Kidney (tissue), 14 donors: ENCODE data around the gene DISC1. TPM values are rescaled to one million over a fixed set of nuclear protein-coding genes. Genes with fewer than 3 reads are reported as not detected.

ENCODE experiments used
- DNase-seq, 5 donors: peaks; one replicate each; pipeline ENCODE4 v3.0.0-alpha.2; 2013 to 2020
- FAIRE-seq: peaks from 2 replicates; lab custom pipeline; 2012; peaks lifted over from hg19 to GRCh38; lab: Jason Lieb, UNC
- H3K27ac ChIP-seq, 2 donors: one replicate each; pipeline ENCODE4 v1.7.0; 2013; ENCODE audit warnings: low read depth in 2 of 2, low read length in 2 of 2, inconsistent platforms in 1 of 2
- H3K27me3 ChIP-seq: one replicate; pipeline ENCODE4 v1.7.1; 2013; ENCODE audit warnings: low read length, inconsistent platforms; ENCODE audit not compliant: control insufficient read depth, insufficient read depth
- H3K36me3 ChIP-seq, 3 donors: one replicate each; pipeline versions ENCODE4 v1.7.0 to v1.7.1; 2013; ENCODE audit warnings: low read length in 3 of 3, control low read depth in 1 of 3, inconsistent platforms in 1 of 3; ENCODE audit not compliant: insufficient read depth in 3 of 3, control insufficient read depth in 2 of 3
- H3K4me1 ChIP-seq, 3 donors: one replicate each; pipeline versions ENCODE4 v1.7.0 to v1.7.1; 2013; ENCODE audit warnings: low read length in 3 of 3, inconsistent platforms in 1 of 3, low read depth in 1 of 3; ENCODE audit not compliant: control insufficient read depth in 2 of 3, insufficient read depth in 2 of 3
- H3K4me3 ChIP-seq, 3 donors: one replicate each; pipeline versions ENCODE4 v1.7.0 to v1.8.1; 2013; ENCODE audit warnings: low read length in 3 of 3, control low read depth in 1 of 3, inconsistent platforms in 1 of 3
- H3K9ac ChIP-seq, 3 donors: one replicate each; pipeline versions ENCODE4 v1.7.0 to v1.7.1; 2013; ENCODE audit warnings: low read length in 3 of 3, control low read depth in 1 of 3, inconsistent platforms in 1 of 3
- H3K9me3 ChIP-seq, 3 donors: one replicate each; pipeline versions ENCODE4 v1.7.0 to v1.7.1; 2013; ENCODE audit warnings: low read length in 3 of 3, control low read depth in 1 of 3, inconsistent platforms in 1 of 3; ENCODE audit not compliant: control insufficient read depth in 2 of 3, insufficient read depth in 1 of 3
- intact Hi-C: fragments of 100-400 bp; cut with DNase I; formaldehyde crosslinking; loops from one replicate; pipeline ENCODE4 v1.11.1; 2022
- polyA plus RNA-seq: library from polyadenylated mRNA; stranded (reverse); fragments of 350-450 nt; fragmentation: Illumina TruSeq; extraction: RNeasy Lipid Tissue Mini Kit (QIAGEN cat#74804); gene quantifications from one replicate; pipeline ENCODE4 v1.2.3, GENCODE V29; 2014; ENCODE audit warnings: low read depth, low replicate concordance; ENCODE audit not compliant: insufficient read depth
- total RNA-seq: library from RNA; stranded (reverse); fragmentation: NEBNext Ultra II Directional; extraction: Animal tissue kit (Norgen Biotek cat#: 25700); gene quantifications from one replicate; pipeline ENCODE4 v1.2.1, GENCODE V29; 2021
- TF ChIP-seq, protein P1 (sequence below): IDR thresholded peaks from 3 replicates; pipeline ENCODE4 v1.5.1; 2012; ENCODE audit warnings: mild to moderate bottlenecking, moderate library complexity, borderline replicate concordance; ENCODE audit not compliant: insufficient read depth; ENCODE audit errors: extremely low read depth
- donor health status: control.
- donor health status: control.
- donor health status: control.
- donor health status: control.
- donor health status: control.
- donor health status: DM: yes; HTN: yes; CAD: no.
- donor health status: Normal renal cell carcinoma (clear cell type).

DISC1 gene
- total and polyA plus RNA-seq, 2 donors from 2014 or later: 0.80 to 15.9 TPM

DNA sequence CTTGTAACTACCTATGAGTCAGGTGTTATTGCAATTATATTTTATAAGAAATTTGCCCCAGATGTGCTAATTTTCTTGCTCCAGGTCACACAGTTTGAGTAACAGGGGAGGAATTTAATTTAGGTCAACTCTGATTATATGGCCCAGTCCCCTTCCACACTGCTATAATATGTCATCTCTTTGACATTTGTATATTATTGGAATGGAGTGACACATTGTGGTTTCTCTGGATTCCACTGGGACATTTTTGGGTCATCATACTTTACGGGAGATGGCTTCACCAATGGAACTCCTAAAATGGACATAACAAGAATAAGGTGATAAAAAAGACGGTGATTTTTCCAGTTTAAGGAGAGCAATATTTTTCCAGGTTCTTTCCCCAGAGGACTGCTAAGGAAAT, 191.2 kb downstream of the DISC1 start:
- Histone ChIP-seq H3K27ac (no peak overlapping the region), H3K4me3 (no peak overlapping the region), H3K4me1 (no peaks in the 10 kb centered on the region), H3K27me3 (no peaks in the 10 kb centered on the region), H3K9me3 (no peaks in the 10 kb centered on the region), H3K36me3 (no peaks in the 10 kb centered on the region), H3K9ac (no peak overlapping the region)
- TF ChIP-seq, protein P1, sequence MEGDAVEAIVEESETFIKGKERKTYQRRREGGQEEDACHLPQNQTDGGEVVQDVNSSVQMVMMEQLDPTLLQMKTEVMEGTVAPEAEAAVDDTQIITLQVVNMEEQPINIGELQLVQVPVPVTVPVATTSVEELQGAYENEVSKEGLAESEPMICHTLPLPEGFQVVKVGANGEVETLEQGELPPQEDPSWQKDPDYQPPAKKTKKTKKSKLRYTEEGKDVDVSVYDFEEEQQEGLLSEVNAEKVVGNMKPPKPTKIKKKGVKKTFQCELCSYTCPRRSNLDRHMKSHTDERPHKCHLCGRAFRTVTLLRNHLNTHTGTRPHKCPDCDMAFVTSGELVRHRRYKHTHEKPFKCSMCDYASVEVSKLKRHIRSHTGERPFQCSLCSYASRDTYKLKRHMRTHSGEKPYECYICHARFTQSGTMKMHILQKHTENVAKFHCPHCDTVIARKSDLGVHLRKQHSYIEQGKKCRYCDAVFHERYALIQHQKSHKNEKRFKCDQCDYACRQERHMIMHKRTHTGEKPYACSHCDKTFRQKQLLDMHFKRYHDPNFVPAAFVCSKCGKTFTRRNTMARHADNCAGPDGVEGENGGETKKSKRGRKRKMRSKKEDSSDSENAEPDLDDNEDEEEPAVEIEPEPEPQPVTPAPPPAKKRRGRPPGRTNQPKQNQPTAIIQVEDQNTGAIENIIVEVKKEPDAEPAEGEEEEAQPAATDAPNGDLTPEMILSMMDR: no peak
- FAIRE-seq (no peak), DNase-seq (no peak)
- intact Hi-C loops: no loop called here

DNA sequence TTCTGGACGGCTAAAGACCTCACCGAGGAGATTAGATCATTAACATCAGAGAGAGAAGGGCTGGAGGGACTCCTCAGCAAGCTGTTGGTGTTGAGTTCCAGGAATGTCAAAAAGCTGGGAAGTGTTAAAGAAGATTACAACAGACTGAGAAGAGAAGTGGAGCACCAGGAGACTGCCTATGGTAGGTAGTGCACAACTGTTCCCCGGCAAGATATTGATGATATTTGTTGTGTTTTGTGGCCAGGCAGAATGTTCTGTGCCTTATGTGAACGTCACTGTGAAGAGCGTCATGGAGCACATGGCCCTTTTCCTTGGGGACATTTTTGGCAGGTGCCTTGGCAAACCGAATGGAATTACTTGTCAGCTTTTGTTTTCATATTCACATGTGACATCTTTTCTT, 191.7 kb downstream of the DISC1 start:
- TF ChIP-seq, protein P1: no peak

DNA sequence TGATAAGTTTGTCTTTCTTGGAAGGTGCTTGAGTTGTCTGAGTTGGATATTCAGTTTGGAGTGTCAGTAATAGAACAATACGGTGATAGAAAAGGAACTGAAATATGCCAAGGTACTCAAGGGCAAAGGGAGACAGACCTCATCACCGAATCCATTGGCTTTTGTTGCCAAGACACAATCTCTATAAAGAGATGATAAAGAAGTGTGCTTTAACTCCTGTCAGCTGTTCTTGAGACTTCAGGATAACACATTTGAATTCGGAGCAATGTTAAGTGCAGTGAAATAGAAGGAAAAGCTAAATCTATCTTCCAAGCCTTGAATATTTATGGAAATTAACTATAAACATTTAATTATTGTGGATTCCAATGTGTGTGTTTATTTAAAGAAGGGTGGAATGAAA, 194.7 kb downstream of the DISC1 start:
- no peaks in the 10 kb centered on the region for H3K4me1 ChIP-seq
- H3K9ac ChIP-seq: no peak overlapping the region
- H3K27me3 ChIP-seq: no peaks in the 10 kb centered on the region
- intact Hi-C loops: no loop called here
- TF ChIP-seq, protein P1: no peak
- no peaks in the 10 kb centered on the region for H3K36me3 ChIP-seq
- H3K27ac ChIP-seq: no peak overlapping the region
- H3K9me3 ChIP-seq: no peaks in the 10 kb centered on the region
- no peak overlapping the region for H3K4me3 ChIP-seq
- DNase-seq: no peak
- no peak for FAIRE-seq

More for the DNA sequence above, 191.7 kb downstream of the DISC1 start:
- Histone ChIP-seq H3K9me3 (no peaks in the 10 kb centered on the region), H3K36me3 (no peaks in the 10 kb centered on the region), H3K4me1 (no peaks in the 10 kb centered on the region), H3K27me3 (no peaks in the 10 kb centered on the region), H3K27ac (no peak overlapping the region), H3K4me3 (no peak overlapping the region), H3K9ac (no peak overlapping the region)
- intact Hi-C loops: no loop called here
- DNase-seq (no peak), FAIRE-seq (no peak)

DNA sequence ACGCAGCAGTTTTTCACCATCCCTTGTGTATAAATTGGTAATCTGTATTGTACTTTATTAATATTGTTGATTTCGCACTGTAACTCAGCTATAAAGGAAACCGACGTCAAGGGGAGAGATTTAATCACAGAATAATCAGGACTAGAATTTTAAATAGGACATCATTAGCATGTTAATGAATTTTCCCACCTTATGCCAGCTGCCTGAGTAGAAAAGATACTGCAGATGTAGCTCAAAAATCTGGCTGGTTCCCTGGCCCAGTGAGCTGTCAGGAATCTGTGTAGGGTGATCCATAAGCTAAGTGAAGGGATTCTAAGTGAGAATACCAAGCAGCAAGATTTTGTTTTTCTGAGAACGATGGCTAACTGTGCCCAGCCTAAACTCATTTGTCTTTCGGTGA, 195.5 kb downstream of the DISC1 start:
- Histone ChIP-seq H3K27ac (no peak overlapping the region), H3K9me3 (no peaks in the 10 kb centered on the region), H3K4me3 (no peak overlapping the region), H3K36me3 (no peaks in the 10 kb centered on the region), H3K9ac (no peak overlapping the region), H3K27me3 (no peaks in the 10 kb centered on the region), H3K4me1 (no peaks in the 10 kb centered on the region)
- intact Hi-C loops: no loop called here
- no peak for DNase-seq
- TF ChIP-seq, protein P1: no peak
- no peak for FAIRE-seq
